A673 (cell line): Measurements from ENCODE around the gene ASB1. TPM values are rescaled to one million over a fixed set of nuclear protein-coding genes. Genes with fewer than 3 reads are reported as not detected.

Experiments used
- BruUV-seq: library from RNA; stranded (reverse); fragments of 400-500 nt; replicated peaks from 2 replicates; lab custom pipeline; 2021; lab: Mats Ljungman, UMichigan
- CTCF ChIA-PET: fragments of 300-600 bp; sonication (Branson Sonifier 250); formaldehyde crosslinking; loops from one replicate; lab custom pipeline; 2022; ENCODE audit warnings: antibody characterized with exemption; lab: Charles Lee
- POLR2A ChIA-PET: fragments of 300-600 bp; sonication (Branson Sonifier 250); formaldehyde crosslinking; loops from one replicate; lab custom pipeline; 2022; ENCODE audit warnings: antibody characterized with exemption; ENCODE audit not compliant: low non-redundant PET; lab: Charles Lee
- DNase-seq: peaks from one replicate; pipeline ENCODE4 v3.0.0-alpha.2; 2015; ENCODE audit warnings: low spot score
- H3K27ac ChIP-seq: fragments of 200-600 bp; sonication (generic); 2 replicates; pipeline ENCODE4 v1.5.1; 2016; ENCODE audit warnings: mixed run types, low read depth, mild to moderate bottlenecking, mixed read lengths, antibody characterized with exemption, low read length; ENCODE audit not compliant: poor library complexity, severe bottlenecking
- H3K27me3 ChIP-seq: fragments of 200-600 bp; sonication (generic); replicated peaks from 2 replicates; pipeline ENCODE4 v1.6.1; 2017; ENCODE audit warnings: mixed run types, low read depth, mild to moderate bottlenecking, mixed read lengths, antibody characterized with exemption, low read length; ENCODE audit not compliant: insufficient read depth, poor library complexity
- H3K36me3 ChIP-seq: fragments of 200-600 bp; sonication (generic); 2 replicates; pipeline ENCODE4 v1.6.1; 2016; ENCODE audit warnings: mixed run types, mild to moderate bottlenecking, mixed read lengths, antibody characterized with exemption, low read length; ENCODE audit not compliant: insufficient read depth, poor library complexity, severe bottlenecking
- H3K4me1 ChIP-seq: fragments of 200-600 bp; sonication (generic); 2 replicates; pipeline ENCODE4 v1.6.1; 2017; ENCODE audit warnings: mixed run types, mild to moderate bottlenecking, mixed read lengths, antibody characterized with exemption, low read length; ENCODE audit not compliant: insufficient read depth, poor library complexity, severe bottlenecking
- H3K4me3 ChIP-seq: fragments of 200-600 bp; sonication (generic); 2 replicates; pipeline ENCODE4 v1.5.1; 2016; ENCODE audit warnings: low read depth, mixed run types, mild to moderate bottlenecking, mixed read lengths, low read length; ENCODE audit not compliant: poor library complexity, severe bottlenecking
- H3K9me3 ChIP-seq: fragments of 200-600 bp; sonication (generic); 2 replicates; pipeline ENCODE4 v1.6.1; 2016; ENCODE audit warnings: mixed run types, low read depth, mild to moderate bottlenecking, mixed read lengths, antibody characterized with exemption, low read length; ENCODE audit not compliant: poor library complexity, severe bottlenecking
- CTCF ChIP-seq: fragments of 300-800, 200-600 bp; sonication (generic); conservative IDR thresholded peaks from 2 replicates; pipeline ENCODE4 v1.5.1; 2017; ENCODE audit warnings: low read depth, mild to moderate bottlenecking, antibody characterized with exemption, low read length, moderate library complexity, mixed read lengths
- EZH2 ChIP-seq: fragments of 200-600 bp; sonication (generic); IDR thresholded peaks from 2 replicates; pipeline ENCODE4 v1.6.1; 2017; ENCODE audit warnings: borderline replicate concordance, low read depth, mild to moderate bottlenecking, mixed read lengths, antibody characterized with exemption, low read length; ENCODE audit not compliant: poor library complexity, severe bottlenecking
- intact Hi-C: fragments of 100-400 bp; cut with micrococcal nuclease; formaldehyde crosslinking; loops from one replicate; pipeline ENCODE4 v1.10.0; 2022; ENCODE audit not compliant: unreplicated experiment
- total RNA-seq: library from RNA; stranded (reverse); gene quantifications from 2 replicates; pipeline ENCODE4 v1.2.3, GENCODE V29; 2021

The ASB1 gene
- total RNA-seq, 1 experiment from 2014 or later = 36.9 TPM

GRCh38 chr2:238433300-238433915 lies 6.7 kb downstream of the ASB1 start:
- no peak for TF ChIP-seq CTCF
- no peak for TF ChIP-seq EZH2
- CTCF ChIA-PET = interaction anchor here (1.1 kb wide), 1 partner anchor 24 kb away, joined by 3 read pairs; no protein-coding TSS in a partner anchor
- POLR2A ChIA-PET = no interaction called here
- Histone ChIP-seq H3K36me3 (peaks cover 40% of the 10 kb centered on the region), H3K4me3 (no peak overlapping the region), H3K9me3 (no peaks in the 10 kb centered on the region), H3K27me3 (no peaks in the 10 kb centered on the region), H3K4me1 (no peaks in the 10 kb centered on the region), H3K27ac (no peak overlapping the region)
- no peak for DNase-seq
- BruUV-seq = no TSS peak
- intact Hi-C loops = no loop called here

- ChIA-PET CTCF (interaction anchor here (1.1 kb wide), 1 partner anchor 24 kb away, joined by 3 read pairs; no protein-coding TSS in a partner anchor), POLR2A (no interaction called here)
- H3K4me1 ChIP-seq = no peaks in the 10 kb centered on the region
These were observed 7.5 kb downstream of the ASB1 start for GRCh38 chr2:238433941-238434845.

GRCh38 chr2:238434846-238435751 lies 8.4 kb downstream of the ASB1 start:
- peaks cover 49% of the 10 kb centered on the region for H3K36me3 ChIP-seq

More at GRCh38 chr2:238433941-238434845, 7.5 kb downstream of the ASB1 start:
- TF ChIP-seq EZH2 = no peak
- H3K4me3 ChIP-seq = no peak overlapping the region
- H3K9me3 ChIP-seq = no peaks in the 10 kb centered on the region
- no peak overlapping the region for H3K27ac ChIP-seq
- intact Hi-C loops = no loop called here
- no peak for DNase-seq
- H3K27me3 ChIP-seq = no peaks in the 10 kb centered on the region
- peaks cover 48% of the 10 kb centered on the region for H3K36me3 ChIP-seq
- no TSS peak for BruUV-seq

More at GRCh38 chr2:238434846-238435751, 8.4 kb downstream of the ASB1 start:
- no peaks in the 10 kb centered on the region for H3K9me3 ChIP-seq
- H3K27ac ChIP-seq = no peak overlapping the region
- H3K4me1 ChIP-seq = no peaks in the 10 kb centered on the region
- POLR2A ChIA-PET = no interaction called here
- no TSS peak for BruUV-seq
- TF ChIP-seq CTCF (no peak), EZH2 (no peak)
- no peak for DNase-seq
- CTCF ChIA-PET = no interaction called here
- no peak overlapping the region for H3K4me3 ChIP-seq
- no peaks in the 10 kb centered on the region for H3K27me3 ChIP-seq
- intact Hi-C loops = no loop called here
